Measurements from ENCODE around the gene HNRNPR.
"Not testable (repeated sequence)": the region's sequence is repeated elsewhere in the genome, so short reads cannot be mapped to it uniquely, and the experiment has no call there.

- TF ChIP-seq CTCF, POLR2A (IDR thresholded peaks at IDR 0.05): not testable (repeated sequence)
Observed at GRCh38 chr1:23257371-23257770, 86.7 kb downstream of the HNRNPR start.
